HG03457 (cell line): ENCODE measurements around the gene RNF130.

Experiments
- ATAC-seq: cut with Tn5 transposase; IDR thresholded peaks from one replicate; pipeline ENCODE4 v1.9.1; 2021; ENCODE audit warnings: moderate number of reproducible peaks; ENCODE audit not compliant: unreplicated experiment

RNF130 gene

DNA sequence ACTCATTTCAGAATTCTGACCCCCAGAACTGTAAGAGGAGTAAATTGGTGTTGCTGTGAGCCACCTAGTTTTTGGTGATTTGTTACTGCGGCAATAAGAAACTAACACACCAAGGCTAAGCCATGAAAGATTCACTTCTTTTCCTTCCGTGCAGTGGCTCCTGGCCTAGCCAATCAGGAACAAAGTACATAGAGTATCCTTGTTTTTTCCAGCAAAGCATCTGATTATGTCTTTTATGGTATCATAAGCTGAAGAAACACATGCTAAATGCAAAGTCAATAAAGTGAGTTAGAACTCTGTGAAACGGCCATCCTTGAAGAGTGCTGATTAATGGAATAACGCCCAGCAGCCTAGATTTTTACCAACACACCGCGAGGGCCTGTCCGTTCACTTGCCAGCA lies 11.4 kb downstream of the RNF130 start:
- no peak for ATAC-seq

DNA sequence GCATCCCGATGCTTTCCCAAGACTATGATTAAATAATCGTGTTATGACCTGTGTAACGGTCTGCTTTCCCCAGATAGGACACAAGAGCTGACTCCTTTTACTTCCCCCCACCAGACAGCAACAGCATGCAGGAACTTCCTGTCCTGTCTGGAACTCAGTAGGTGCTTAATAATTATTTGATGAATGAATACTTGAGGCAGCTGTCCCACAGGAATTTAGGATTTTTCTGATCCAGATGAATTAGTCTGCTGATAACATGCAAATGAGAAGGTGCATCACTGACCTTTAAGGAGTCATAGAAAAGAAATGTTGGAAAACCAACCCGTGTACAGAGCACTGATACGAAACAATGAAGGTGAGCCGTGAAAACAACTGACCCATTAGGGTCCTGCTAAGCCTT lies 12.2 kb downstream of the RNF130 start:
- ATAC-seq, result no peak

DNA sequence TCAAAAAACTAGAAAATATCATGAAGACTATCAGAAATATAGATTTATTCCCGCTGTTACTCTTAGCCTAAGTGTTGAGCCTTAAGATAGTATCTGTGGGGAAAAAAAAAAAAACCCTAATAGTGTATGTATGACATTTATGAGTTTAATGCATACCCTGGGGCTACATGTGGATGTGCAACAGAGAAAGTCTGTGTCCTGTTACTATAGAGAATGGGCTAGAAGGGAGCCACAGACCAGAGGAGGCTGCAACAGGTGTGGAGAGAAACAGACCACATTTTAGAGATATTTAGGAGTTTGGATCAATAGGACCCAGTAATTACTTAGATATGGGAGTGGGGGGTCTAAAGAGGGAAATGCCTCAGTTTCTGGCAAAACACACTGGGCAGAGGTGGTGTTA lies 15.4 kb downstream of the RNF130 start:
- ATAC-seq, result no peak

DNA sequence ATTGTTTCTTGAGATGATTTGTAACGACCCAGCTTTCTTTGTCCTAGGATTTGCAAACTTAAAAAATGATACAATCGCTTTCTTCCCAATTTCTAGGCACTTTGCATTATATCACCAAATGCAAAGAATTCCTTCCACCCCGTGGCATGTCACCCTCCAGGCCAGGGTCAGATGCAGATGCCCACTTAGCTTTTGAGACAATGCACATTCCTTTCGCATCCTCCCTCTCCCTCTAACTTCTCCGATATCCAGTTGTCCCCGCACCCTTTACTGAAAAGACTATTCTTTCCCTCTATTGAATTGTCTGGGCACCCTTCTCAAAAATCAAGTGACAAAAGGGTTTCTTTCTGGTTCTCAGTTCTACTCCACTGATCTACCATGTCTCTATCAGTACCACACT lies 17.3 kb downstream of the RNF130 start:
- no peak for ATAC-seq

DNA sequence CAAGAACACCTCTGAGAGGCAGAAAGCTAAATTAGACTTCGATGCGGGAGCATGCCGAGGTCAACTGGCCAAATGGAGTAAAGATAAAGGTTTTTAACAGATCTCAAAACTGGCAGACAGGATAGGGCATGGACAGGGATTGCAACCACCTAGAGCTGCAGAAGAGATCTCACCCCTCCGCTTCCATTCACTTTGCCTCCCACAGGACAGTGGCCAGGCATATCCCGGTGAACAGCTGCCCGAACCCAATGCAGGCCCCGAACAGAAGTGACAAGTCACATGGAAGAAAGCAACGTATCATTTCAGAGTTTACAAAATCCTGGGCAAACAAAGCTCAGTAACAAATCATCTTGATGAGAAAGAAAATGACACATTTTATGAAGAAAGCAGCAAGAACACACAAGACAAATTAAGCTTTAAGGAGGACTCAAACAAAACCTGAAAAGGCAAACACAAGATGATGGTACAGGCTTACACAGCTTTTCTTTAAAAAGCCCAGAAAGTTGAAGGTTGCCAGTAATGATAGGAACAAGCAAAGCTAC lies 18.4 kb downstream of the RNF130 start:
- no peak for ATAC-seq

DNA sequence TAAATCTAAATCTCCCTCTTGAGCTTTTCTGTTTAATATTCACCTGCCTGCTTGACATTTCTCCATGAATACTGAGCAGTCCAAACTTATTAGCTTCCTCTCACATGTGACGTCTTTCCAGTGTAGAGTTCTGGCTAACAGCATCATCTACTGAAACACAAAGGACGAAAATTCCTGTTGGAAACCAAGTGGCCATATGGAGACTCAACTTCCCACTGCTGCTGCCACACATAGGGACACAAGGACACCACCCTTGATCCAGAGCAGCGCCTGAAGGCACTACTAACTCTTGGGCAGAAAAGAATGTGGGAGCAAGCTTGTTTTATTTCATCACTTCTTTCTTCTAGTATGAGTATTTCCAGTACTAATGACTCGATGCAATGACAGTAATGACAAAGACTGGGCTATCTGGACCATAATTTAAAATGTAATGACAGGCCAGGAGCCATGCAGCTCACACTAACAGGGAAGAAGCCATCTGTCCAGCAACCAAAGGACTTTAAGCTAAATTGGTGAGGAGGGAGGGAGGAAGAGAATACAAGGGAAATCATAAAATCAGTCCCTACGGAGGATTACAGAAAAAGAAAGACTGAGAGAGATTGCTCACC lies 19.2 kb downstream of the RNF130 start:
- no peak for ATAC-seq

DNA sequence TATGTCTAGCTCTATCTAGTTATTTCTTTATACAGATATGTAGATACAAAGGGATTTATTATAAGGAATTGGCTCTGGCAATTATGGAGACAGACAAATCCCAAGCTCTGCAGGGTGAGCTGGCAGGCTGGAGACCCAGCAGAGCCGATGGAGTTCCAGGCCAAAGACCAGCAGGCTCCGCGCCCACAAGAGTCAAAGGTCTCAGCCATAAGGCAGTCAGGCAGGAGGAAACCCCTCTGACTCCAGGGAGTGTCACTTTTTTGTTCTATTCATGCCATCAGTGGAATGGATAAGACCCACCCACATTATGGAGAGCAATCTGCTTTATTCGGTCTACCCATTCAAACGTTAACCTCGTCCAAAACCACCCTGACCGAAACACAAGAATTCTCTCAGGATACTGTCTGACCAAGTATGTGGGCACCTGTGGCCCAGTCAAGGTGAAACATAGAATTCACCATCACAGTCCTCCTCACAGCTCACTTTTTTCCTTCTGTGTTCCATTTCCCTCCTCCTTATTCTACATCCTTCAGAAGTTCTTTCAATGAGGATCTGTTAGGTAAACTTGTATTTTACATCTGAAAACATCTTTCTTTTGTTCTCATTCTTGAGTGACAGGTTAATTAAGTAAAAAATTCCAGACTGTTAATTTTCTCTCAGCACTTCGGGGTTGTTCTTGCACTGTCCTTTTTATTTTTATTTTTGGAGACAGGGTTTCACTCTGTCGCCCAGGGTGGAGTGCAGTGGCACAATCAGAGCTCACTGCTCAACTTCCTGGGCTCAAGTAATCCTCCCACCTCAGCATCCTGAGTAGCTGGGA lies 21.2 kb downstream of the RNF130 start:
- ATAC-seq, result no peak

DNA sequence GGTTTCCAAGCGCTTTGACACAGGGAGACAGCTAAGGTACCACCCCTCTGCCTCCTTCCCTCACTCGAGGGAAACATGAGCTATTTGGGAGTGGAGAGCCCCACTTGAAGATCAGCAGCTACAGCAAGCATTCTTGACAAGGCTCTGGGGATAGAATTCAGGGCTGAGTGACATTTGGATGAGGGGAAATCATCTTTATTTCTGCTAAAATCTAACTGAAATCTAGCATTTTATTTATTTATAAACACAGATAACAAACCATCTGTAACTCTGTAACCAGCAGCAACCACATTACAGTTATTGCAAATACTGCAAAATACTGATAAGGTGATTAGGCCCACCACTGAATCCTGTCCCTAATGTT lies 22.4 kb downstream of the RNF130 start:
- no peak for ATAC-seq

DNA sequence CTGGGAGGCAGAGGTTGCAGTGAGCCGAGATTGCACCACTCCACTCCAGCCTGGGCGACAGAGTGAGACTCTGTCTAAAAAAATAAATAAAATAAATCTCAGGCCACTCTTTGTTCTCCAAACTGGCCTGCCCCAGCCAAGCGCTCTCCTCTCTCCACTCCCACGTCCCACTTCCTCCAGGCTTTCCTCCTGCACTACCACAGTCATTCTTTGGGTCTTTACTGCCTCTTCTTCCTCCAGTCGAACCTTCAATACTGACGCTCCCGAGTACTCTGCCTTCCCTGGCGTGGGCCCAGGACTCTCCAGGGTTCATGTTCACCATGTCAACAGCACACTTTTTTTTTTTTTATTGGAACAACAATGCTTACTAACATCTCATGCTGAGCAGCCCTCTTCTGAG lies 23.9 kb downstream of the RNF130 start:
- ATAC-seq, result no peak

DNA sequence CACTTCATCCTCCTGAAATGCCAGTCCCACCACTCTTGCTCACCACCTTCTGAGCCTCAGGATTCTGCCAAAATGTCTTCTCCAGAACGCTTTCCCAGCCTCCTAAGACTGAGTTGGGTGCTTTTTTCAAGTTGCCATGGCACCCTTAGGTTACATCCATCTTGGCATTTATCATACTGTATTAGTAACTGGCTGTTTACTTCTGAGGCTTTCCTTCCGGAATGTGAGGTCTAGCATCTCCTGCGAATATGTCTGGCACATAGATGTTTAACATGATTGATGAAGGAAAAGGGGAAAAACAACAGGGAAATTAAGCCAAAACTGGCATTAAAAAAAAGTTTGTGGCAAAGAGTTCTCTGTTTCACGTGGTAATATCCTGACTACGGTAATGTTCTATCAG lies 24.9 kb downstream of the RNF130 start:
- no peak for ATAC-seq

DNA sequence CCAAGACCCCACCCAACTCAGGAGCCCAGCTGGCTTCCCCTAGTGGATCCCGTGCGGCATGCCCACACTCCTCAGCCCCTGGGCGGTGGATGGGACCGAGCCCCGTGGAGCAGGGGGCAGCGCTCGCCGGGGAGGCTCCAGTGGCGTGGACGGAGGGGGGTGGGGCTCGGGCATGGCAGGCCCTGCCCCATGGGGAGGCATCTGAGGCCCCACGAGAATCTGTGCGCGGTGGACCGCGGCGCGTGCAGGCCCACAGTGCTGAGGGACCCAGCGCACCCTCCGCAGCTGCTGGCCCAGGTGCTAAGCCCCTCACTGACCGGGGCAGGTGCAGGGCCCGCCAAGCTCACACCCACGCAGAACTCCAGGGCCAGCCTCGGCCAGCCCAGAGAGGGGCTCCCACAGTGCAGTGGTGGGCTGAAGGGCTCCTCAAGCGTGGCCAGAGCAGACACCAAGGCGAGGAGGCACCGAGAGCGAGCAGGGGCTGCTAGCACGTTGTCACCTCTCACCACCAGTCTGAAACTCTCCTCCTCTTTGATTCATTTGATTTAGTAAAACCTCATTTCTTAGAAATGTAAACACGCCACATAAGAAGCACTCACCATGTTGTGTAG lies 25.6 kb downstream of the RNF130 start:
- ATAC-seq, result no peak

DNA sequence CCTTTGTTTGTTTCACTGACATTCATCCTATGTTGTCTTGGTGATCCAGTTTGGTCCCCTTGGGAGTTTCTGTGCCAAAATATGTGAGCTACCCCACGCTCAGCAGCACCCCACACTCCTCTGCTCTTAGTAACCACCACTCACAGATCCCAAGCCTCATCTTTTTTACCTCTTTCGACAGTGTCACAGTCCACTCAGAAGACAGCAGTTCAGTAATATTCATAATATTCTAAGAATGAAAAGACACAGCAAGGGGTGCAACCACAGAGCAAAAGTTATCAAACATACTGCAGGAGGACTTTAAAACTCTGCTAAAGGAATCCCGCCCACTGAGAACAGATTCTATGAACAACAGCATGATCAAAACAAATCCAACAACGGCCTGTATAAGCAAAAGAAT lies 28.2 kb downstream of the RNF130 start:
- ATAC-seq, result no peak

DNA sequence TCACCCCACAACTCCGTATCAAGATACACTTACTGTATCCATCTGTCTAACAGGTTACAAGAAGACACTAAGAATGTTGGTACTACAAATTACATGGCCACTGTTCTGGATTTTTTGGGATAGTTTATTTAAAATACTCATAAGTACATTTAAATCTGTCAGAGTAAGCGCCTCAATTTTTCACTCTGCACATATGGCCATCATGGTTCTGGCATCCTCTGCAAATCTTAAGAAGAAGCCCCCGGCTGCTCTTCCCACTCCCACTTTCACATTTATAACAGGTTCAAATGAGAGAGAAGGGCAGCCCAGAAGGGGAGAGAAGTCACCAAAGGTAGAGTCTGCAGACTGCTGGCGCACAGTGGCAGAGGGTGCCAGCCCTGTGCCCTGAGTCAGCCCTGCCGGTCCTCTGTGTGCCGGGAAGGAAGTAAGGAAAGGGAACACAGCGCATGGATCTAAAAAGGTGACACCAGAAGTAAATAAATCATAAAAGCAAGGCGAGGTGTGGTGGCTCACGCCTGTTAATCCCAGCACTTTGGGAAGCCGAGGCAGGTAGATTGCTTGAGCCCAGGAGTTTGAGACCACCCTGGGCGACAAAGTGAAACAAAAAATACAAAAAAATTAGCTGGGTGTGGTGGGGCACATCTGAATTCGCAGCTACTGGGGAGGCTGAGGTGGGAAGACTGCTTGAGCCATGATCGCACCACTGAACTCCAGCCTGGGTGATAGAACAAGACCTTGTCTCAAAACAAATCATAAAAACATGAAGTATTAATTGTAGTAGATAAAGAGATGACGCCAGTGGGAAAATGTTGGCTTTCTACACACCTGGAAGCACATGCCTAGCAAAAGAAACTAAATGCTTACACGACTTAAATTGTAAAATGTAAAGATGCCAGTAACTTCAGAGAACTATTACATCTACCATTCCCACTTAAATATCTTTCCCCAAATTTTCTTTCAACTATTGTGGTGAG lies 30.0 kb downstream of the RNF130 start:
- no peak for ATAC-seq

DNA sequence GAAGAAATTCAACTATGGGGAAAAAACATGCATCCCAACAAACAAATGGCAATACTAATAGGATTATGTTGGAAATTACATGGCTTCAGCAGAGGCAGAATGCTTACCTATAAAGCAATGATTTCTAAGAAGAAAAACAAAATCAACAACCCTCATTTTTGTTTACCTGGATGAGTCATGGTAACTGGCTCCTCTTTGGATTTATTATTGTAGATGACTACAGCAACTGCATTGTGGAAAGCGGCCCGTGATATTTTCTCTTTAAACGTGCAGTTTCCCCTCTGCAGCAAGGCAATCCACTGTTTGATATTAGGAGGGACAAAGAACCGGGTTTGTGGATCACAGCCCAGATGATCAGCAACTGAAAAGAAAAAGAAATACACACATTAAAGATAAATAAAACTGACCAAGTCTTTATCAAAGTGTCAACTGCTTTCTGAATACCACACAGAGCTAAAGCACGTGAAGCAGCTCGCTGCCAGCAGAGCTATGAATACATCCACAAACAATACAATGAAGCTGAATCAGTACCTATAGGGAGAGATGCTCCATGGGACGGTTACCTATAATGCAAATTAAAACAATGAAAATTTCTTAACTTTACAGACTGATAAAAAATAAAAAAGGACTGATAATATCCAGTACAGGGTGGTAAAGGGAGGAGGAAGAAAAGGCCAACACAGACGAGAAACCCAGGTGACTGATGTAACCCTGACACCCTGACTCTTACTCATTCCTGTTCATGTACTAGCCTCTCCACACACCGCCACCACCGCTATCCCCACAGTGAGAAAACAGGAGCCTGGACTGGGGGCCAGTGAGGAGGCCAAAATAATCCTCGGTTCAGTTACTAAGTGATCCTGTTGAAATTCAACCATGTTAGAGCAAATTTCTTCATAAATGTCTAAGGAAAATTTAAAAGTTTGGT lies 31.0 kb downstream of the RNF130 start:
- ATAC-seq, result no peak

DNA sequence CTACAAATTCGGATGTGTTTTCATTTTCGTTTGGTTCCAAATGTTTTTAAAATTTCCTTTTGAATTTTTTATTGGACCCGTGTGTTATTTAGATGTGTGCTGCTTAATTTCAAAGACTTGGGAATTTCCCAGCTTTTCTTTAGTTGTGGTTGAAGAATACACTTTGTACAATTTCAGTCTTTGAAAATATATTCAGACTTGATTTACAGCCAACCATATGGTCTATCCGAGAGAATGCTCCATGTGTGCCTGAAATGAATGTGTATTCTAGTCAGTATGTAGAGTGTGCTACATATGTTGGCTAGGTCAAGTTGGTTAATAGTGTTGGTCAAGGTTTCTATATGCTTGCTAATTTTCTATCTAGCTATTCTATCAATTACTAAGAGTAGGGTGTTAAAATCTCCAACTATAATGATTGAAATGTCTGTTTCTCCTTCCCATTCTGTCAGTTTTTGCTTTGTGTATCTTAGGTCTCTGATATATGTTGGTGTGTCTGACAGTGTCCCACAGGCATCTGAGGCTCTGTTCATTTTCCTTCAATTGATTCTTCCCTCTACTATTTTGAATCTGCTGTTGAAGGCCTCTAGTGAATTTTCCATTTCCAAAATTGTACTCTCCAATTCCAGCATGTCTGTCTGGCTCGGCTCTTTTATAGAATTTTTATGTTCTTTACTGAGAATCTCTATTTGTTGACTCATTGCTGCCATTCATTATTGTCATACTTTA lies 36.2 kb downstream of the RNF130 start:
- no peak for ATAC-seq

DNA sequence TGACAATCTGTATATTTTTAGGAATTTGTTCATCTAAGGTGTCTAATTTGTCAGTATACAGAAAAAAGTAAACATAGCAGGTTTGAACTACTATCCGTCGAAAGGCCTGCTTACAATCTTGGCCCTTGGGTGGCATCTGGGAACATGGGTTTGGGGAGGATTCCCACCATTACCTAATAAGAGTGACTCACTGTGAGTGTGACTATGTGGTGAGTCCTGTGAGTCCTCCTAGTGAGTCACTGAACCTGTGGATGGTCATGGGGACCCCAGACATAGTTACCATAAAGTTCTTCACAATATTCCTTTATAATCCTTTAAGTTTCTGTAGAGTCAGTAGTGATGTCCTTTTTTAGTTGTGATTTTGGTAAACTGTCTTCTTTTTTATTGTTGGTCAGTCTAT lies 37.0 kb downstream of the RNF130 start:
- no peak for ATAC-seq

DNA sequence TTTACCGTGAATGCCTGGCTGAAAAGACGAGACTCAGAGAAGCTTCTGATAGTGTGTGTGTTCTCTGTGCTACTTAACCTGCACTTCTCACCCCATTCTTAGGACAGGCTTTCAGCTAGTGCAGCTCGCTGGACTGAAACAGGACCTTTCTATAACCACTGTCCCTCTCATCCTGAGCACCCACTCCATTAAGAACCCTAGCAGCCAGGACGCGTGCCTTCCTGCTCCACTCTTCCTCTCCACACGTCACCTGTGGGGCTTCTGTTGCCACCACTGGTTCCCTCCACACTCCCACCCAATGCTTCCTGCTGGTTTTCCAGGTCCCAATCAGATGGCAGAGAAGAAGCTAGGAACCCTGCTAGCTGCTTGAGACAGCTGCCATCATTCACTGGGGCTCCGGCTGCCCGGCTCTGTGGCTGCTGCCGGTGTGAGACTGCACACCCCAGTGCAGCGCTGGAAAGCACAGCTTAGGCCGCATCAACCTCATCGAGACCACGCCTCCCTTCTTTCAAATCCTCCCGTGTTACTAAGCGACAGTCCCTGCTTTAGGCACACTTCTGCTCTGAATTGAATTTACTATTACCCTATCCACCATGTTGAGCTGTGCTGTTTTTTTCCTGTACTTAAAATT lies 44.0 kb downstream of the RNF130 start:
- ATAC-seq, result no peak

DNA sequence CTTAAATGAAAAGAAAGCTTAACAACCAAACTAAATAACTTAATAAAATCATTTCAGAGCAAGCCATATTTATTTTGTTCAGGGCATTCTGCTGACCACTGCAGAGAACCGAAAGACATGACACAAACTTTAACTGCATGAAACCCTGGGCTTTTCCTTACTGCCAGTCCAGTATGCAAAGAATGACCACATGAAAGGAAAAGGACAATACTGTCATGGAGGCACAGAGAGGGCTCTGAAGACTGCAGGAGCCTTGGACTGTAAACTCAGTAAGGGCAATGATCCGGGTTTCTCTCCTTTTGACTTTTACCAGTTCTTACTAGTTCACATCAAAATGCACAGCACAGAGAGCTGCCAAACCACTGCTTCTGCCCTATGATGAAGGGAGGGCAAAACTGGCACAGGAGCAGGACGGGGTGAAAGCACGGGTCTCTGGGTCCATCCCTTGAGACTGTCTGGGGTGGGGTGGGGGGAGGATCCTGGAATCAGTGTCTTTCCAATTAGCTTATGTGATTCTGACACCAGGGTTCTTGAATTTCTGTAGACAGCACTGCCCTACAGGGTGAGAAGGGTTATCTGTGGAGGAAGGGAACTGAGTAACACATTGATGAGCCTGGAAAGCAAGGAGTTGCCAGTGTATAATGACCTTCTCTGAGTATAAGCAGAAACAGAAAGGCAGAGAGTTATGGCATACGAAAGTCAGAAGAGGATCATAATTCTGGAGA lies 44.7 kb downstream of the RNF130 start:
- ATAC-seq, result no peak
